GM23248 (cell line): ENCODE measurements around the gene ERVH48-1. TPM values are rescaled to one million over a fixed set of nuclear protein-coding genes. Genes with fewer than 3 reads are reported as not detected.
A peak's percentile ranks its signal among the peaks of the same experiment; 100 is the strongest.
"Not testable (repeated sequence)": the region's sequence is repeated elsewhere in the genome, so short reads cannot be mapped to it uniquely, and the experiment has no call there.

Experiments
- DNase-seq: peaks from one replicate; pipeline ENCODE4 v3.0.0-alpha.2; 2015
- H2AFZ ChIP-seq: fragments of 200-600 bp; sonication (generic); 2 replicates; pipeline ENCODE4 v1.6.1; 2016; ENCODE audit warnings: antibody characterized with exemption
- H3F3A ChIP-seq: fragments of 200-600 bp; sonication (generic); 2 replicates; pipeline ENCODE4 v1.6.1; 2016; ENCODE audit warnings: mild to moderate bottlenecking, antibody characterized with exemption, mixed run types; ENCODE audit not compliant: insufficient read depth
- H3K27ac ChIP-seq: fragments of 200-600 bp; sonication (generic); 2 replicates; pipeline ENCODE4 v1.5.1; 2016; ENCODE audit warnings: mild to moderate bottlenecking
- H3K27me3 ChIP-seq: fragments of 200-600 bp; sonication (generic); replicated peaks from 2 replicates; pipeline ENCODE4 v1.6.1; 2016; ENCODE audit warnings: mild to moderate bottlenecking; ENCODE audit not compliant: insufficient read depth
- H3K36me3 ChIP-seq: fragments of 200-600 bp; sonication (generic); 2 replicates; pipeline ENCODE4 v1.6.1; 2016; ENCODE audit warnings: low read depth, mild to moderate bottlenecking
- H3K4me1 ChIP-seq: fragments of 200-600 bp; sonication (generic); 2 replicates; pipeline ENCODE4 v1.6.1; 2016; ENCODE audit warnings: mild to moderate bottlenecking; ENCODE audit not compliant: insufficient read depth
- H3K4me2 ChIP-seq: fragments of 200-600 bp; sonication (generic); one replicate; pipeline ENCODE4 v1.6.1; 2016; ENCODE audit warnings: mild to moderate bottlenecking; ENCODE audit not compliant: unreplicated experiment
- H3K4me3 ChIP-seq: fragments of 200-600 bp; sonication (generic); 2 replicates; pipeline ENCODE4 v1.5.1; 2016; ENCODE audit warnings: mild to moderate bottlenecking
- H3K79me2 ChIP-seq: fragments of 200-600 bp; sonication (generic); 2 replicates; pipeline ENCODE4 v1.6.1; 2016; ENCODE audit warnings: mild to moderate bottlenecking; ENCODE audit not compliant: insufficient read depth
- H3K9ac ChIP-seq: fragments of 200-600 bp; sonication (generic); 2 replicates; pipeline ENCODE4 v1.6.1; 2016; ENCODE audit warnings: mild to moderate bottlenecking
- H3K9me2 ChIP-seq: fragments of 200-600 bp; sonication (generic); 2 replicates; pipeline ENCODE4 v1.6.1; 2016; ENCODE audit warnings: mixed run types, mild to moderate bottlenecking, moderate library complexity; ENCODE audit not compliant: insufficient read depth
- H3K9me3 ChIP-seq: fragments of 200-600 bp; sonication (generic); one replicate; pipeline ENCODE4 v1.6.1; 2017; ENCODE audit warnings: low read depth
- H4K20me1 ChIP-seq: fragments of 200-600 bp; sonication (generic); 2 replicates; pipeline ENCODE4 v1.6.0; 2016; ENCODE audit not compliant: insufficient read depth
- EZH2 ChIP-seq: fragments of 200-600 bp; sonication (generic); IDR thresholded peaks from 2 replicates; pipeline ENCODE4 v1.6.1; 2018; ENCODE audit warnings: antibody characterized with exemption, mild to moderate bottlenecking; ENCODE audit not compliant: insufficient read depth, poor library complexity, severe bottlenecking
- EZH2phosphoT487 ChIP-seq: fragments of 200-600 bp; sonication (generic); IDR thresholded peaks from 2 replicates; pipeline ENCODE4 v1.6.1; 2018; ENCODE audit warnings: antibody characterized with exemption, moderate library complexity, mild to moderate bottlenecking, low read depth; ENCODE audit not compliant: insufficient read depth
- WGBS, 2 experiments: methylation state at CpG; one replicate each; pipeline ENCODE4 v1.1.6; 2015 to 2017; ENCODE audit warnings: low lambda C conversion rate in 2 of 2, low coverage in 1 of 2; ENCODE audit errors: missing lambda C conversion rate in 2 of 2; 5-methylcytosine and 5-hydroxymethylcytosine counted together
- in situ Hi-C: fragments of 300-500 bp; cut with MboI; formaldehyde crosslinking; loops from 2 replicates; pipeline ENCODE4 v1.15.0; 2020
- polyA plus RNA-seq: library from polyadenylated mRNA; unstranded; fragments of >200 nt; fragmentation: Nextera tagmentation; extraction: Ambion mirVana; gene quantifications from 2 replicates; pipeline ENCODE4 v1.2.1, GENCODE V29; 2016
- total RNA-seq: library from RNA; depleted of rRNA; stranded (reverse); fragments of >200 nt; shearing (Covaris generic); gene quantifications from 2 replicates; pipeline ENCODE4 v1.2.3, GENCODE V29; 2014

Gene ERVH48-1
- total and polyA plus RNA-seq, 2 experiments from 2014 or later = not detected

- Histone ChIP-seq H3K4me2 (no peak overlapping the region), H3K4me3 (no peak overlapping the region), H3K9ac (no peak overlapping the region), H4K20me1 (no peaks in the 10 kb centered on the region), H3K9me2 (no peaks in the 10 kb centered on the region), H3F3A (no peaks in the 10 kb centered on the region), H3K36me3 (no peaks in the 10 kb centered on the region), H3K4me1 (no peaks in the 10 kb centered on the region), H3K79me2 (no peaks in the 10 kb centered on the region), H3K9me3 (no peaks in the 10 kb centered on the region), H3K27me3 (no peaks in the 10 kb centered on the region), H3K27ac (no peak overlapping the region), H2AFZ (no peak overlapping the region)
- TF ChIP-seq EZH2phosphoT487 = no peak
- TF ChIP-seq EZH2 = no peak
- no peak for DNase-seq
- 43 to 46% methylated on average over 3 of the region's 3 CpGs for WGBS, 2 experiments
- in situ Hi-C loops = no loop called here
Measured at GRCh38 chr21:42929969-42930368, 4.5 kb upstream of the ERVH48-1 start.

GRCh38 chr21:42927474-42928200 lies 2.2 kb upstream of the ERVH48-1 start:
- H3K36me3 ChIP-seq, H3K4me1 ChIP-seq, H3K9me3 ChIP-seq, H3K27ac ChIP-seq, H3K9me2 ChIP-seq, in situ Hi-C loops, H3K9ac ChIP-seq, H3K79me2 ChIP-seq, H3F3A ChIP-seq, H2AFZ ChIP-seq, DNase-seq, H3K4me2 ChIP-seq, H3K27me3 ChIP-seq, H4K20me1 ChIP-seq, H3K4me3 ChIP-seq: not testable (repeated sequence)
- 86 to 92% methylated on average over 18 to 23 of the region's 23 CpGs for WGBS, 2 experiments

GRCh38 chr21:42924433-42924751 lies 1.0 kb downstream of the ERVH48-1 start:
- no peak for TF ChIP-seq EZH2
- no peak for TF ChIP-seq EZH2phosphoT487
- no peaks in the 10 kb centered on the region for H3K36me3 ChIP-seq
- H3K9ac ChIP-seq = peak overlapping the region; percentile 43; the same call in 1 of the 2 replicates
- H3F3A ChIP-seq = no peaks in the 10 kb centered on the region
- H3K79me2 ChIP-seq = no peaks in the 10 kb centered on the region
- in situ Hi-C loops = no loop called here
- H2AFZ ChIP-seq = peak overlapping the region; percentile 89
- no peaks in the 10 kb centered on the region for H3K27me3 ChIP-seq
- H3K4me3 ChIP-seq = no peak overlapping the region
- no peak for DNase-seq
- no peaks in the 10 kb centered on the region for H3K4me1 ChIP-seq
- no peaks in the 10 kb centered on the region for H3K9me2 ChIP-seq
- no peak overlapping the region for H3K27ac ChIP-seq
- no peaks in the 10 kb centered on the region for H3K9me3 ChIP-seq
- H4K20me1 ChIP-seq = no peaks in the 10 kb centered on the region
- H3K4me2 ChIP-seq = peak overlapping the region; percentile 56
- 86 to 87% methylated on average over 6 of the region's 6 CpGs for WGBS, 2 experiments

GRCh38 chr21:42923553-42924432 lies 1.6 kb downstream of the ERVH48-1 start:
- Histone ChIP-seq H3K9me2 (no peaks in the 10 kb centered on the region), H3K4me2 (peak overlapping the region; percentile 56), H3K9ac (peak overlapping the region; percentile 43; the same call in 1 of the 2 replicates), H4K20me1 (no peaks in the 10 kb centered on the region), H3K9me3 (no peaks in the 10 kb centered on the region), H3K27ac (no peak overlapping the region), H2AFZ (peak overlapping the region; percentile 89), H3K4me3 (no peak overlapping the region), H3K36me3 (no peaks in the 10 kb centered on the region), H3K27me3 (no peaks in the 10 kb centered on the region), H3K4me1 (no peaks in the 10 kb centered on the region), H3K79me2 (no peaks in the 10 kb centered on the region), H3F3A (no peaks in the 10 kb centered on the region)
- WGBS, 2 experiments = 10 to 13% methylated on average over 18 of the region's 18 CpGs
- peak; percentile 89 for DNase-seq
- TF ChIP-seq EZH2phosphoT487 (no peak), EZH2 (no peak)
- in situ Hi-C loops = no loop called here
